Body of pancreas (tissue), 4 donors: ENCODE data around the gene KRTAP12-3.

Experiments
- POLR2A ChIP-seq, 3 donors: fragments of 450-650 bp; IDR thresholded peaks; one replicate each; pipeline ENCODE4 v1.6.1; 2016; ENCODE audit warnings: antibody characterized with exemption in 3 of 3, mild to moderate bottlenecking in 2 of 3
- TF ChIP-seq, protein P1 (sequence below), 7 experiments: fragments of 450-650 bp in 4 of 7; fragments of 200-600 bp in 3 of 7; sonication (generic) in 3 of 7; IDR thresholded peaks; one replicate each; pipeline ENCODE4 v1.5.1; 2016 to 2019; ENCODE audit warnings: antibody characterized with exemption in 7 of 7

DNA sequence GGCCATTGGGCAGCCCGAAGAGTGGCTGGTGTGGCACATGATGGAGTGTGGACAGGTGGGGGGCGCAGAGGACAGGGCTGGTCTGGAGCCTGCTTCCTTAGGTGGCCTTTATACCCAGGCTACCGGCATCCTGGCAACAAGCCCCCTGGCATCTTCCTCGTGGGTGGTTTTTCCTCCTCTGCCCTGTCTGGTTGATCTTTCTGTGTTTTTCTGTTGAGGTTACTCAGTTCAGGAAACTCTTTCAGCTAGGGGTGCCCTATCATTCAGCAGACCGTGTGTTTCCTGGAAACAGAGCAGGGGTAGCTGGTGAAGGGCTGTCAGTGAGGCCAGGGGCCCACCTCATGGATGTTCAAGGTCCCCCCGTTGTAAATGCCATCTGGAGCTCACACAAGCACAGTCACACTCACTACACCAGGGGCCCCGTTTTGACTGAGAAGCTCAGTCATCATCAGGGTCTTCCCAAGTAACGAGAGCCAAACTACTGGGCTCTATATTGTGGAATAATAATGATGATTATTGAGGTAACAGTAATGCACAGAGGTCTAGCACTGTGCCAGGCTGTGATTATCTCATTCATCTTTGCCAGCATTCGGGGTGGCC is 3.1 kb upstream of the KRTAP12-3 start, which contains the start of gene KRTAP12-4:
- TF ChIP-seq, protein P1, sequence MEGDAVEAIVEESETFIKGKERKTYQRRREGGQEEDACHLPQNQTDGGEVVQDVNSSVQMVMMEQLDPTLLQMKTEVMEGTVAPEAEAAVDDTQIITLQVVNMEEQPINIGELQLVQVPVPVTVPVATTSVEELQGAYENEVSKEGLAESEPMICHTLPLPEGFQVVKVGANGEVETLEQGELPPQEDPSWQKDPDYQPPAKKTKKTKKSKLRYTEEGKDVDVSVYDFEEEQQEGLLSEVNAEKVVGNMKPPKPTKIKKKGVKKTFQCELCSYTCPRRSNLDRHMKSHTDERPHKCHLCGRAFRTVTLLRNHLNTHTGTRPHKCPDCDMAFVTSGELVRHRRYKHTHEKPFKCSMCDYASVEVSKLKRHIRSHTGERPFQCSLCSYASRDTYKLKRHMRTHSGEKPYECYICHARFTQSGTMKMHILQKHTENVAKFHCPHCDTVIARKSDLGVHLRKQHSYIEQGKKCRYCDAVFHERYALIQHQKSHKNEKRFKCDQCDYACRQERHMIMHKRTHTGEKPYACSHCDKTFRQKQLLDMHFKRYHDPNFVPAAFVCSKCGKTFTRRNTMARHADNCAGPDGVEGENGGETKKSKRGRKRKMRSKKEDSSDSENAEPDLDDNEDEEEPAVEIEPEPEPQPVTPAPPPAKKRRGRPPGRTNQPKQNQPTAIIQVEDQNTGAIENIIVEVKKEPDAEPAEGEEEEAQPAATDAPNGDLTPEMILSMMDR (IDR thresholded peaks at IDR 0.05): no peak
- no peak for TF ChIP-seq POLR2A (IDR thresholded peaks at IDR 0.05)
